Liver (tissue), 9 donors: ENCODE results near the gene HIPK1. TPM values are rescaled to one million over a fixed set of nuclear protein-coding genes. Genes with fewer than 3 reads are reported as not detected.

Experiments used
- DNase-seq: peaks from one replicate; pipeline ENCODE4 v3.0.0-alpha.2; 2017; ENCODE audit warnings: low spot score
- H3K27ac ChIP-seq, 2 donors: one replicate each; pipeline ENCODE4 v1.7.0; 2013; ENCODE audit warnings: inconsistent platforms in 2 of 2, low read length in 2 of 2, control low read depth in 1 of 2, low read depth in 1 of 2, mild to moderate bottlenecking in 1 of 2
- H3K27me3 ChIP-seq, 4 donors: one replicate each; pipeline versions ENCODE4 v1.6.1 to v1.7.0; 2013; ENCODE audit warnings: low read length in 3 of 4, inconsistent platforms in 1 of 4, mild to moderate bottlenecking in 1 of 4, moderate library complexity in 1 of 4; ENCODE audit not compliant: control insufficient read depth in 4 of 4, insufficient read depth in 4 of 4
- H3K36me3 ChIP-seq, 4 donors: one replicate each; pipeline versions ENCODE4 v1.6.1 to v1.7.0; 2013; ENCODE audit warnings: low read length in 3 of 4, mild to moderate bottlenecking in 3 of 4, low read depth in 1 of 4, moderate library complexity in 1 of 4; ENCODE audit not compliant: control insufficient read depth in 4 of 4, insufficient read depth in 3 of 4
- H3K4me1 ChIP-seq, 4 donors: one replicate each; pipeline versions ENCODE4 v1.6.1 to v1.7.0; 2013; ENCODE audit warnings: low read length in 3 of 4, mild to moderate bottlenecking in 3 of 4, moderate library complexity in 1 of 4; ENCODE audit not compliant: control insufficient read depth in 4 of 4, insufficient read depth in 4 of 4
- H3K4me3 ChIP-seq, 3 donors: one replicate each; pipeline versions ENCODE4 v1.6.1 to v1.7.0; 2013; ENCODE audit warnings: low read length in 3 of 3, control low read depth in 1 of 3, low read depth in 1 of 3, mild to moderate bottlenecking in 1 of 3
- H3K9ac ChIP-seq, 2 donors: one replicate each; pipeline ENCODE4 v1.7.0; 2013; ENCODE audit warnings: low read length in 2 of 2, mild to moderate bottlenecking in 2 of 2, moderate library complexity in 2 of 2, control low read depth in 1 of 2, low read depth in 1 of 2
- H3K9me3 ChIP-seq, 4 donors: one replicate each; pipeline versions ENCODE4 v1.6.1 to v1.7.0; 2013; ENCODE audit warnings: low read length in 3 of 4; ENCODE audit not compliant: control insufficient read depth in 4 of 4
- ATF3 ChIP-seq: IDR thresholded peaks from 2 replicates; pipeline ENCODE4 v1.6.1; 2016; ENCODE audit warnings: antibody characterized with exemption
- CTCF ChIP-seq: fragments of 150-350 bp; IDR thresholded peaks from 2 replicates; pipeline ENCODE4 v1.5.1; 2017; ENCODE audit warnings: improper control_type of control experiment, low read depth, low read length; ENCODE audit not compliant: missing input control
- EGR1 ChIP-seq, 2 donors: IDR thresholded peaks; 2 replicates each; pipeline ENCODE4 v1.6.1; 2016 to 2018; ENCODE audit warnings: antibody characterized with exemption in 2 of 2, low read depth in 2 of 2
- FOXA1 ChIP-seq: IDR thresholded peaks from 2 replicates; pipeline ENCODE4 v1.6.1; 2016; ENCODE audit warnings: antibody characterized with exemption
- FOXA2 ChIP-seq: IDR thresholded peaks from 2 replicates; pipeline ENCODE4 v1.6.1; 2016; ENCODE audit warnings: antibody characterized with exemption
- GABPA ChIP-seq, 2 donors: IDR thresholded peaks in 1 of 2; conservative IDR thresholded peaks in 1 of 2; 2 replicates each; pipeline ENCODE4 v1.6.1; 2016; ENCODE audit warnings: antibody characterized with exemption in 2 of 2, mild to moderate bottlenecking in 1 of 2, moderate library complexity in 1 of 2
- HNF4A ChIP-seq, 2 donors: conservative IDR thresholded peaks; 2 replicates each; pipeline ENCODE4 v1.6.1; 2016; ENCODE audit warnings: antibody characterized with exemption in 2 of 2, mild to moderate bottlenecking in 2 of 2
- HNF4G ChIP-seq: IDR thresholded peaks from 2 replicates; pipeline ENCODE4 v1.6.1; 2016; ENCODE audit warnings: antibody characterized with exemption
- JUND ChIP-seq, 2 donors: IDR thresholded peaks; 2 replicates each; pipeline ENCODE4 v1.6.1; 2016; ENCODE audit warnings: antibody characterized with exemption in 2 of 2
- MAX ChIP-seq: IDR thresholded peaks from 2 replicates; pipeline ENCODE4 v1.6.1; 2016; ENCODE audit warnings: antibody characterized with exemption
- NR2F2 ChIP-seq: IDR thresholded peaks from 2 replicates; pipeline ENCODE4 v1.6.1; 2016; ENCODE audit warnings: antibody characterized with exemption
- RAD21 ChIP-seq, 2 donors: IDR thresholded peaks; 2 replicates each; pipeline ENCODE4 v1.6.1; 2016; ENCODE audit warnings: antibody characterized with exemption in 2 of 2, mild to moderate bottlenecking in 2 of 2
- REST ChIP-seq: IDR thresholded peaks from 2 replicates; pipeline ENCODE4 v1.6.1; 2016; ENCODE audit warnings: antibody characterized with exemption, mild to moderate bottlenecking
- RXRA ChIP-seq, 2 donors: IDR thresholded peaks; 2 replicates each; pipeline ENCODE4 v1.6.1; 2017 to 2018; ENCODE audit warnings: antibody characterized with exemption in 2 of 2, mild to moderate bottlenecking in 1 of 2
- SP1 ChIP-seq: IDR thresholded peaks from 2 replicates; pipeline ENCODE4 v1.6.1; 2018; ENCODE audit warnings: antibody characterized with exemption, mild to moderate bottlenecking
- TAF1 ChIP-seq: conservative IDR thresholded peaks from 2 replicates; pipeline ENCODE4 v1.6.1; 2016; ENCODE audit warnings: antibody characterized with exemption, mild to moderate bottlenecking
- YY1 ChIP-seq: IDR thresholded peaks from 2 replicates; pipeline ENCODE4 v1.6.1; 2016; ENCODE audit warnings: antibody characterized with exemption, mild to moderate bottlenecking
- WGBS: extraction: QIAGEN DNeasy Blood & Tissue Kit; methylation state at CpG from one replicate; pipeline ENCODE4 v1.1.7; 2013; 5-methylcytosine and 5-hydroxymethylcytosine counted together
- polyA plus RNA-seq, 2 donors: library from polyadenylated mRNA; stranded (reverse) in 1 of 2; unstranded in 1 of 2; fragments of 200-250 nt in 1 of 2; fragments of >200 nt in 1 of 2; fragmentation: Nextera tagmentation in 1 of 2; extraction: Ambion mirVana in 1 of 2; gene quantifications; one replicate each; pipeline versions ENCODE4 v1.2.1 to v1.2.3, GENCODE V29; 2013 to 2015
- total RNA-seq, 2 donors: library from RNA; depleted of rRNA; stranded (reverse); fragments of >200 nt; gene quantifications; one replicate each; pipeline ENCODE4 v1.2.3, GENCODE V29; 2014
- donor health status: healthy.
- donor health status: healthy.
- donor health status: healthy.
- donor health status: healthy.
- donor health status: healthy.

The HIPK1 gene
- total and polyA plus RNA-seq, 4 donors = 8.7 to 50.2 (median 15.1) TPM

GRCh38 chr1:113981962-113982931, 53.1 kb downstream of the HIPK1 start:
- TF ChIP-seq TAF1 (no peak), HNF4G (peak; percentile 10), SP1 (no peak), HNF4A (conservative IDR thresholded peaks at IDR 0.05) (peak; percentile 36 to 53), CTCF (no peak), YY1 (no peak)
- H3K4me1 ChIP-seq = peaks cover 0 to 12% (median 9%) of the 10 kb centered on the region in 4 donors
- no peaks in the 10 kb centered on the region for H3K27me3 ChIP-seq
- no peaks in the 10 kb centered on the region for H3K36me3 ChIP-seq
- no peak overlapping the region for H3K27ac ChIP-seq
- 39% methylated on average over 18 of the region's 18 CpGs for WGBS
- no peak for DNase-seq
- no peaks in the 10 kb centered on the region for H3K9me3 ChIP-seq
- no peak overlapping the region for H3K9ac ChIP-seq
- H3K4me3 ChIP-seq = no peak overlapping the region

- TF ChIP-seq HNF4G (no peak), GABPA (IDR thresholded peaks at IDR 0.05 in 1 of 2, conservative IDR thresholded peaks at IDR 0.05 in 1 of 2) (no peak), ATF3 (no peak), RAD21 (IDR thresholded peaks at IDR 0.05) (no peak), NR2F2 (no peak), CTCF (no peak), YY1 (no peak), REST (no peak), JUND (IDR thresholded peaks at IDR 0.05) (no peak), FOXA1 (no peak), EGR1 (IDR thresholded peaks at IDR 0.05; ENCODE audit: low read depth in 2 of 2) (no peak), SP1 (no peak), FOXA2 (no peak), MAX (no peak), TAF1 (no peak), HNF4A (conservative IDR thresholded peaks at IDR 0.05) (no peak), RXRA (IDR thresholded peaks at IDR 0.05) (no peak)
- peaks cover 0 to 12% (median 9%) of the 10 kb centered on the region in 4 donors for H3K4me1 ChIP-seq
- no peak overlapping the region for H3K4me3 ChIP-seq
- no peak for DNase-seq
- no peaks in the 10 kb centered on the region for H3K9me3 ChIP-seq
- no peak overlapping the region for H3K27ac ChIP-seq
- no peak overlapping the region for H3K9ac ChIP-seq
- WGBS = 77% methylated on average over 5 of the region's 5 CpGs
- no peaks in the 10 kb centered on the region for H3K36me3 ChIP-seq
- H3K27me3 ChIP-seq = no peaks in the 10 kb centered on the region
Observed at GRCh38 chr1:113982949-113983348, 53.8 kb downstream of the HIPK1 start.
